HepG2 (cell line): ENCODE data around the gene SURF6. TPM values are rescaled to one million over a fixed set of nuclear protein-coding genes. Genes with fewer than 3 reads are reported as not detected.

Source experiments
- ATAD3A ChIP-seq: sonication (generic); formaldehyde crosslinking; IDR thresholded peaks from 2 replicates; pipeline ENCODE4 v1.4.0; 2020; ENCODE audit warnings: missing genetic modification reagents
- FUBP1 ChIP-seq: sonication (generic); formaldehyde crosslinking; IDR thresholded peaks from 2 replicates; pipeline ENCODE4 v1.5.1; 2020; ENCODE audit warnings: missing genetic modification reagents, mild to moderate bottlenecking, borderline replicate concordance
- MXD1 ChIP-seq: sonication (generic); formaldehyde crosslinking; IDR thresholded peaks from 2 replicates; pipeline ENCODE4 v1.4.0; 2020; ENCODE audit warnings: mild to moderate bottlenecking, missing genetic modification reagents
- RFX3 ChIP-seq: IDR thresholded peaks from 2 replicates; pipeline ENCODE4 v1.6.1; 2016; ENCODE audit warnings: missing biosample characterization, missing genetic modification reagents
- TCF7 ChIP-seq: sonication (generic); IDR thresholded peaks from 2 replicates; pipeline ENCODE4 v1.6.1; 2016; ENCODE audit warnings: antibody characterized with exemption, low read depth
- THRA ChIP-seq: sonication (generic); formaldehyde crosslinking; IDR thresholded peaks from 2 replicates; pipeline ENCODE4 v1.4.0; 2020; ENCODE audit warnings: missing genetic modification reagents, borderline replicate concordance
- ZBTB1 ChIP-seq: sonication (generic); formaldehyde crosslinking; IDR thresholded peaks from 2 replicates; pipeline ENCODE4 v1.4.0; 2020; ENCODE audit warnings: missing genetic modification reagents, borderline replicate concordance
- ZBTB34 ChIP-seq: sonication (generic); formaldehyde crosslinking; IDR thresholded peaks from 2 replicates; pipeline ENCODE4 v1.8.0; 2022; ENCODE audit warnings: mild to moderate bottlenecking, missing genetic modification reagents
- ZHX1 ChIP-seq: sonication (generic); formaldehyde crosslinking; IDR thresholded peaks from 2 replicates; pipeline ENCODE4 v1.8.1; 2022; ENCODE audit warnings: low read depth, mild to moderate bottlenecking, missing genetic modification reagents
- ZNF138 ChIP-seq: sonication (generic); formaldehyde crosslinking; IDR thresholded peaks from 2 replicates; pipeline ENCODE4 v1.5.0; 2020; ENCODE audit warnings: mild to moderate bottlenecking, low read depth, missing genetic modification reagents
- ZNF143 ChIP-seq: sonication (generic); formaldehyde crosslinking; IDR thresholded peaks from 2 replicates; pipeline ENCODE4 v1.4.0; 2020; ENCODE audit warnings: missing genetic modification reagents
- ZNF607 ChIP-seq: sonication (generic); formaldehyde crosslinking; IDR thresholded peaks from 2 replicates; pipeline ENCODE4 v1.5.1; 2020; ENCODE audit warnings: missing genetic modification reagents, mild to moderate bottlenecking, borderline replicate concordance
- ZNF672 ChIP-seq: sonication (generic); formaldehyde crosslinking; IDR thresholded peaks from 2 replicates; pipeline ENCODE4 v1.8.1; 2022; ENCODE audit warnings: missing genetic modification reagents
- polyA plus RNA-seq, 8 experiments: library from polyadenylated mRNA; depleted of rRNA in 3 of 8; stranded (reverse) in 7 of 8; unstranded in 1 of 8; fragments of >200 nt; fragmentation: Illumina TruSeq in 4 of 8; extraction: Trizol in 4 of 8; gene quantifications; 2 replicates each; pipeline versions ENCODE4 v1.2.1 to v1.2.3, GENCODE V29; 2011 to 2016; ENCODE audit warnings: low read depth in 4 of 8, missing spikeins in 1 of 8, mixed read lengths in 1 of 8; ENCODE audit not compliant: insufficient read depth in 1 of 8
- total RNA-seq, 5 experiments: library from RNA; depleted of rRNA; stranded (reverse); fragments of >200 nt; fragmentation: Illumina TruSeq; extraction: Trizol; gene quantifications; 2 replicates each; pipeline ENCODE4 v1.2.3, GENCODE V29; 2016; ENCODE audit warnings: low read depth in 1 of 5
- TF ChIP-seq, protein P1 (sequence below): sonication (generic); formaldehyde crosslinking; IDR thresholded peaks from 2 replicates; pipeline ENCODE4 v1.4.0; 2020; ENCODE audit warnings: missing genetic modification reagents
- TF ChIP-seq, protein P2 (sequence below): sonication (generic); formaldehyde crosslinking; IDR thresholded peaks from 2 replicates; pipeline ENCODE4 v1.5.0; 2020; ENCODE audit warnings: missing genetic modification reagents

SURF6 gene
- total and polyA plus RNA-seq, 2 of the 13 experiments (the other 11 are each of a cell fraction or from before 2014, with no cell fraction given), result 5.9 to 14.7 TPM

- TF ChIP-seq, protein P1, sequence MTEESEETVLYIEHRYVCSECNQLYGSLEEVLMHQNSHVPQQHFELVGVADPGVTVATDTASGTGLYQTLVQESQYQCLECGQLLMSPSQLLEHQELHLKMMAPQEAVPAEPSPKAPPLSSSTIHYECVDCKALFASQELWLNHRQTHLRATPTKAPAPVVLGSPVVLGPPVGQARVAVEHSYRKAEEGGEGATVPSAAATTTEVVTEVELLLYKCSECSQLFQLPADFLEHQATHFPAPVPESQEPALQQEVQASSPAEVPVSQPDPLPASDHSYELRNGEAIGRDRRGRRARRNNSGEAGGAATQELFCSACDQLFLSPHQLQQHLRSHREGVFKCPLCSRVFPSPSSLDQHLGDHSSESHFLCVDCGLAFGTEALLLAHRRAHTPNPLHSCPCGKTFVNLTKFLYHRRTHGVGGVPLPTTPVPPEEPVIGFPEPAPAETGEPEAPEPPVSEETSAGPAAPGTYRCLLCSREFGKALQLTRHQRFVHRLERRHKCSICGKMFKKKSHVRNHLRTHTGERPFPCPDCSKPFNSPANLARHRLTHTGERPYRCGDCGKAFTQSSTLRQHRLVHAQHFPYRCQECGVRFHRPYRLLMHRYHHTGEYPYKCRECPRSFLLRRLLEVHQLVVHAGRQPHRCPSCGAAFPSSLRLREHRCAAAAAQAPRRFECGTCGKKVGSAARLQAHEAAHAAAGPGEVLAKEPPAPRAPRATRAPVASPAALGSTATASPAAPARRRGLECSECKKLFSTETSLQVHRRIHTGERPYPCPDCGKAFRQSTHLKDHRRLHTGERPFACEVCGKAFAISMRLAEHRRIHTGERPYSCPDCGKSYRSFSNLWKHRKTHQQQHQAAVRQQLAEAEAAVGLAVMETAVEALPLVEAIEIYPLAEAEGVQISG, result peak; percentile 96
- no peak; the same call in 1 of the 2 replicates for TF ChIP-seq ATAD3A (CRISPR knock-in tag)
- 0 out of 2 replicates have a peak, but pooled peaks have one; percentile 58 for TF ChIP-seq ZNF138 (CRISPR knock-in tag)
- TF ChIP-seq THRA (CRISPR knock-in tag), result peak; percentile 77
- TF ChIP-seq ZBTB34, result peak; percentile 77
- peak; percentile 93 for TF ChIP-seq ZNF607 (CRISPR knock-in tag)
- TF ChIP-seq RFX3 (CRISPR knock-in tag), result peak; percentile 24; the same call in 1 of the 2 replicates
- 0 out of 2 replicates have a peak, but pooled peaks have one; percentile 34 for TF ChIP-seq ZHX1 (CRISPR knock-in tag)
- no peak for TF ChIP-seq FUBP1 (CRISPR knock-in tag)
- TF ChIP-seq, protein P2, sequence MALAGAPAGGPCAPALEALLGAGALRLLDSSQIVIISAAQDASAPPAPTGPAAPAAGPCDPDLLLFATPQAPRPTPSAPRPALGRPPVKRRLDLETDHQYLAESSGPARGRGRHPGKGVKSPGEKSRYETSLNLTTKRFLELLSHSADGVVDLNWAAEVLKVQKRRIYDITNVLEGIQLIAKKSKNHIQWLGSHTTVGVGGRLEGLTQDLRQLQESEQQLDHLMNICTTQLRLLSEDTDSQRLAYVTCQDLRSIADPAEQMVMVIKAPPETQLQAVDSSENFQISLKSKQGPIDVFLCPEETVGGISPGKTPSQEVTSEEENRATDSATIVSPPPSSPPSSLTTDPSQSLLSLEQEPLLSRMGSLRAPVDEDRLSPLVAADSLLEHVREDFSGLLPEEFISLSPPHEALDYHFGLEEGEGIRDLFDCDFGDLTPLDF (CRISPR knock-in tag), result peak; percentile 86
- TF ChIP-seq ZNF672, result peak; percentile 55; the same call in 1 of the 2 replicates
- TF ChIP-seq TCF7, result no peak
- TF ChIP-seq ZBTB1, result no peak
- peak; percentile 98 for TF ChIP-seq MXD1
- TF ChIP-seq ZNF143 (CRISPR knock-in tag), result peak; percentile 79
These were observed at the start of gene SURF6 (continued) for GRCh38 chr9:133335924-133336811.
